NCI-H1417 treated with DMSO at 0.1 percent for 48 hours (cell line): Measurements from ENCODE around the gene GUCA2A.
"Not testable (repeated sequence)": the region's sequence is repeated elsewhere in the genome, so short reads cannot be mapped to it uniquely, and the experiment has no call there.

ENCODE experiments used
- DNase-seq: peaks from one replicate; lab custom pipeline; 2025; lab: John Stamatoyannopoulos, UW

The GUCA2A gene, protein sequence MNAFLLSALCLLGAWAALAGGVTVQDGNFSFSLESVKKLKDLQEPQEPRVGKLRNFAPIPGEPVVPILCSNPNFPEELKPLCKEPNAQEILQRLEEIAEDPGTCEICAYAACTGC

DNA sequence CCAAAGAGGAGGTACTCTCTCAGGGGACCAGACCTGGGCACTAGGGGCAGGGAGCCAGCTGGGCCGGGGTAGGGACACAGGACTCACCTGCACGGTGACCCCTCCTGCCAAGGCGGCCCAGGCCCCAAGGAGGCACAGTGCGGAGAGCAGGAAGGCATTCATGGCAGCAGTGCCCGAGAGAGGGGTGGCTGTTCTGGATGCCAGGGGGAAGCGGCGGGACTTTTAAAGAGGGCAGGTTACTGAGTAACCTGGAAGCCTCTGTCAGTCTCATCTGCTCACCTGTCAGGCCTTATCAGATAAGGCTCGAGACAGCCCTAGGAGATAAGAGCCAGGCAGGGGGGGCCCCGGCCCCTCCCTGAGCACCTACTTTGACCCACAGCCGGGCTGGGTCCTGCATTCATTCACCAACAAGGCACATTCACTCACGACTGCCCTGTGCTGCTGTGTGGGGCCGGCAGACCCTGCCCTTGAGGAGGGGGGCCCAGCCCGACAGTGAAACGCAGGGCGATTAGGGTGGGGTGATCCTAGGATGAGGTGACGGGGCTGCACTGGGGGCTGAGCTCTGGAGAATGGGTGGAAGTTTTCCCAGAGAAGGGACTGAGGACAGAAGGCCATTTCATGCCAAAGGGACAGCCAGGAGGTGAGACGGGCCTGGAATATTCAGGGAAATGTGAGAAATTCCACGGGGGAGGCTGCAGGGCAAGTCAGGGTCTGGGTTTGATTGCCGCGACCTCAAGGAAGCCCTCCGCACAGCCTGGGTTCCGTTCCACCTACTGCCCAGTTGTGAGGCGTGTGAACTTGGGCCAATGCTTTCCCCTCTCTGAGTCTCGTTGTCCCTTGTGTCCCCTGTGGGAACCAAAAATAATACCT, at the start of gene GUCA2A:
Gene GUCA2A, minus strand, starts transcription at position 195 of the 870 bp plus-strand sequence. Its CDS starts 33 bp downstream, at position 162.
- no peak for DNase-seq

DNA sequence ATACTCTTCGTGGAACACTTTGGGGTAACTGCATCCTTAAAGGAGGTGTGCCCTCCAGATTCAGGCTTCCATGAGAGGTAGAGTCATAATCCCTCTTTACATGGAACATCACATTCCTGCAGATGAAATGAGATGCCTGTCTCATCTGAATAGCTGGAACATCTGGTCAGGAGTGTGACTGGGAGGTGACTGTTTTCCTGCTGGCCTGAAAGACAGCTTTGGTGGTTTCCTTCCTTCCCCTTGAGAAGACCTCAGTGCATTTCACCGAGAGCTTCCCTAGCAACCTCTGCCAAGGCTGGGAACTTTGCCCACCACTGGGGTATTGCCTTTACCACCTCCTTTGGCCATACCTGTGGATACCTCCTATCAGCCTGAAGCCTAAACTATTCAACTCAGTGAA, 46.7 kb upstream of the GUCA2A start:
- no peak for DNase-seq

DNA sequence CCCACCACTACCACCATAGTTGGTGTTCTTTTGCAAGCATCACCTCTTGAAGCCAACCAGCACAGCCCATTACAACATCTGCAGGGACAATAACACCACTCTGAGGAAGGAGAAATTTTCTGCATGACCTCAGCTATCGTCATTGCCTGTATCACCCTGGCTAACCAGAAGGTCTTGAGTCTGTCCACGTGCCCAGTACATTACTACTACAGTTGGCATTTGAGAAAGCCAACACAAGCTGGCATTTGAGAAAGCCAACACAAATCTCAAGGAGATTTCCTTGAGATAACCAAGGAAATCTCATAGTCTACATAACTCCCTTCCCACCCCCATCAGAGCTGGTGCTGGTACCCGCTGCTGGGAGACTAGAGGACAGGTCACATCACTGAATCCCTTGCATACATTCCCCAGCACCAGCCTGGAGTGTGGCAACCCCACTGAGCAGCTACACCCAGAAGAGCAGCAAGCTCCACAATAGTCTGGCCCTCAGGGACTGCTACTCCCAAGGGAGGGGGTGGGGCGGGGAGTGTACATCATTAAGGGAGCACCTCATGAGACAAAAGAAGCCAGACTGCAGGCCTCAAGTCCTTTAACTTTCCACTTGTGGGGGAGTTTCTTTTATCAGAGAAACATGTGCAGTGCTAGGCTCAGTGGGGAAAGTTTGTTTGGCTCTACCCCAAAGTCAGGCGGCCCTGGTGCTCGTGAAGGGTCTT, 46.0 kb upstream of the GUCA2A start:
- no peak for DNase-seq

DNA sequence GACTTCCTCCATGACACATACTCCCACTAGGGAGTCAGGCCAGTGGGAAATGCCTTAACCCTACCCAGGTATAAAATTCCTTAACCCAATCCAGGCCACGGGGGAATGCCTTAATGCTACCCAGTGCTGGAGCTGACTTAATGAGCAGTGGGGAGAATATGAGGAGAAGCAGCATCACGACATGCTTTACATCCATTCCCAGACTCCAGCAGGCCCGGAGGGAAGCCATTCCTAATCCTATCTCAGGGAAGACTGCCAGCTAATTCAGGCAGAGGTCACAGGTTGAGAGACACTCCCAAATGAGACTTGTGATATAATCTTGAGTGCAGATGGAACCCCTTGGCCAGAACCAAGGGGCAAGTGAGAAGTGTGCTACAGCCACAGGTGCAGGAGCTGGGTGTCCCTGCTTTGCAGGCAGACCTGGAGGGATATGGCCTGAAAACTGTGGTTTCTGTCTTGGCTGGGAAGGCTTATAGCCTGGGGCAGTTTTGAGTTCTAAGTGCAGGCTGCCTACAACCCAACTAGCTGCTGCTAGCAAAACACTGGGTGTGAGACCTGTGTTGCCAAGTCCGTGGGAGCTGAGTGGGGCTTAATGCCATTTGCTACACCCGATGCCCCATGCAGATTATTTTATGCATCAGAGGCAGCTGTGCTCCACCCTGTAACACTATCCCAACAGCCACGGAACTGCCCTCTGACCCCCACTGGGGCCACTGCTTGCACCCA, 45.1 kb upstream of the GUCA2A start:
- DNase-seq: no peak

DNA sequence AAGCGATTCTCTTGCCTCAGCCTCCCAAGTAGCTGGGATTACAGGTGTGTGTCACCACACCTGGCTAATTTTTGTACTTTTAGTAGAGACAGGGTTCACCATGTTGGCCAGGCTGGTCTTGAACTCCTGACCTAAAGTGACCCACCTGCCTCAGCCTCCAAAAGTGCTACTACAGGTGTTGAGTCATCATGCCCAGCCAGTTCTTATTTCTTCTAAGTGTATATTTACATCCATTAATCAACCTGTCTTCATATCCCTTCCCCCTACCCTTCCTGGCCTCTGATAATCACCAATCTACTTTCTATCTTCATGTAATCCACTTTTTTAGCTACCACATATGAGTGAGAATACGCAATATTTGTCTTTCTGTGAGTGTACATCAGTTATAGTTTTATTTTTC, 42.4 kb upstream of the GUCA2A start:
- DNase-seq: not testable (repeated sequence)

DNA sequence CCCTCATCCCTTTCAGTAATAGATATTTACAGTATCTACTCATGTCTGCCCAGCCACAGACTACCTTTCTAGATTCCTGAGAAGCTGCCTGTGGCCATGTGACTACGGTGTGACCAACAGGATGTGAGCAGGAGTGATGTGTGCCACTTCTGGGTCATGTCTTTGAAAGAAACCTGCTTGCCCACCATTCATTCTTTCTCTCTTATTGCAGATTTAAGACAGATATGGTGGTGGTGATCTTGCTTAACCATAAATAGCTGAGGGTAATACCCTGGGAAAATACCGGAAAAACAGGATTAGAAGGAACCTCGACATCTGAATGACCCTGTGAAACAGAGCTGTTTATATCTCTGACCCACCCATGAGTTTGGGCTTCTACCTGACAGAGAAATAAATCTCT, 41.6 kb upstream of the GUCA2A start:
- no peak for DNase-seq

DNA sequence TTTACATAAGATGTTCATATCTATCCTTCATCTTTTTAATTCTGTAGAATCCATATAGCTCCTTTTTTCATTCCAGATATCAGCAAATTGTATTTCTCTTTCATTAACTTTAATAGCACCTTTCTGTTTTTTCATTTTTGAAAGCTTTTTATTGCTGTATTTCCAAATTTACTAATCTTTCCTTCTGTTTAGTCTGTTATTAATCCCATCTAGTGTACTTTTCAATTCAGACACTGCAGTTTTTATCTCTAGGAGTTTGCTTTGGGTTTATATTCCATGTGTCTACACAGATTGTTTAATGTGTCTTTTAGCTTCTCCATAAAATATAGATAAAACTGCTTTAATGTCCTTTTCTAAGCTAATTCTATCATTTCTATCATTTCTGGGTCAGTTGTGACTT, 37.4 kb upstream of the GUCA2A start:
- no peak for DNase-seq

DNA sequence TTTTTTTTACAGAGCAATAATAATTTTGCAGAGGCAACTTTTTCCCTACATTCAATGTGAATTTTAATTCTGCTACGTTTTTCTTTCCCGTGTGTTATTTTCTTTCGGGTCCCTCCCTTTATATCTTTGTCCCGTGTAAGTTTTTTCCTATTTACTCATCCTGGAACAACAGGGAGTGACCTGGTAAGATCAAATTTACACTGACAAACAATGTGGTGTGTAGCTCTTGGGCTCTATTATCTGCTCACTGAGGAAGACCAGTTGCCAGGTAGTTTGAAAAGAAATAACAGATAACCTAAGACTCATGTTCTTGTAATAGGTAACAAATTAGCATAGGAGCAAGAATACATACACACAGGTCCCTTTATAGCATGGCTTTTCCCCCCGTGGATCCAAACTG, 33.7 kb upstream of the GUCA2A start:
- no peak for DNase-seq

DNA sequence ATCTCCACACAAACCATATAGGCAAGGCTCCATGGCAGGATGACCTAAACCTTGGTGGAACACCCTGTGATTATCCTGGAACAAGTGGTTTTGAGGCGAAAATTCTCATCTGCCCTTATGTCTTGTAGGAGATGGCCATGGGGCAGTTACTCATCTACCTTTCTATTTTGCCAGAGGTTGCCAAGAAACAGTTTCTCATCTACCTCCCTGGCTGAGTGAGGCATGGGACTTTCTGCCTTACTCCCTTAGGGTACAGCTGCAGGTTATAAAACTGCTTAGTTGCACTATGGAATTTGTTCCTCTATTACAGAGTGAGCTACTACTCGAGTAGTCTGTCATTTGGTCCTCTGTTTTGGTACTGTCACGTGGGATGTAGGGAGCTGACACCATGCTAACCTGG, 31.3 kb upstream of the GUCA2A start:
- no peak for DNase-seq

DNA sequence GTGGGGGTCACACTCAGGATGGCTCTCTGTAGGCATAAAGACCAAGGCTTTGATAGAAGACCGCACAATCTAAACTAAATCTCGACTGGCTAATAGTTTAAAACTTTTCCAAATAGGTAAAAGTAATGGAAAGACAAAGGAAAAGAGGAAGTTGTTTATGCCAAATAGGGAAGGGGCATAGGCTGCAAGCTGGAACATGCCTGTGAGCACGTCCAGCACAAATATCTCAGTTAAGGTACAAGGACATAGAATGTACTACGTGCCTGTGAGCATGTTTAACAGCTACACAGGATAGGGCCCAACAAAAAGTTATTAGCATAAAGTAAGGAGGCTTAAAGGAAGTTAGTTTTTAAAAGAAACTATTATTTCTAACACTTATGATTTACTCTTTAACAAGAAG, 27.6 kb upstream of the GUCA2A start:
- DNase-seq: no peak

DNA sequence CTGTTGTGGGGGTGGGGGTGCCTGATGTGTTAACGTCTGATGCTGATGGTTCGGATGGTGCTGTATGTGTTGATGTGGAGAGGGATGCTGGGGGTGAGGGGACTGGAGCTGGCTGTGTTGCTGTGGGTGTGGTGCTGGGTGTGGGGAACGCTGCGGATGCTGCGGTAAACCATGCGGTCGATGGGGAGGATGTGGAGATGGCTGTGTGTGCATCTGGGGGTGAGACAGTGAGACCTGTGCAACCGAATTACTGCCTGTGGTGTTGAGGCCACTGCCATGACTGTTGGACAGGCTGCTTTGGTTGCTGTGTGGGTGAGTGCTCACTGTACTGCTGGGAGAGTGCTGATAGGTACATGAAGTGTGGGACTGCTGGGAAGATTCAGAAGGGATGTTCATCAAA, 26.8 kb upstream of the GUCA2A start:
- no peak for DNase-seq

DNA sequence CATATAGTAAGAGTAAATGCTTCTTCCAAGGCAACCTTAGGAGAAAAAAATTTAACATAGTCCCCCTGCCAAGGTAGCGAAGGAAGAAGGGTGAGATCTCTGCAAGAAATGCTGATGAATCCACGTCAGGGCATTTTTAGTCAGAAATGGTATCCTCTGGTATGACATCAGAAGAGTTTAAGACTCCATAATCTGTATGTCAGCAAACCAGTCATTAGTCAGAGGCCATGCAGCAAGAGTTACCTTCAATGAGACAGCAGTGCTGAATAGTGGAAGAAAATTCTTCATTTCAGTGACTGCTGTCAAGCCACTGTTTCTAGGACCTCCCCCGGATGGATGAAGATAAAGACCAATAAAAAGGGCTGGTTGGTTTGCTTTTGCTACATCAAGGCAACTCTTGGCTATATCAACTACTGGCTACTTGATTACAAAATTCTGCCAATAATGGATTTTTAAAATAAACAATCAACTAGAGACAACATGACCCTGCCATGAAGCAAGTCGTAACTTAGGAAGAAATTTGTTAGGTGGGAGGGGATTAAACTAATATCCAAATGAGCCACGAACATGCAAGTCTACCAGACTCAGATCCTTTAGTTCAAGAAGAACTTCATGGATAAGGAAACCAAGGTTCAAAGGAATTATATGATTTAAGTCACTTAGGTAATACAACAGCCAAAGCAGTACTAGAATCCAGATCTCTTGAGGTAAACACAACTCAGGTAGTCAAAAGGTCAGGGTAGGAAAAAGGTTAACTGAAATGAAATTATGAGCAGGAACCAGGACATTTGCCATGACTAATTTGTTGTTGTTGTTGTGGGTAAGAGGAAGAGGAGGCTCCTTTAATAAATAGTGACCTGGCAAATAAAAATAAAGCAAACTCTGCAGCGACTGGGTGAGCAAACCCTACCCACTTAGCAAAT, 25.6 kb upstream of the GUCA2A start:
- no peak for DNase-seq

DNA sequence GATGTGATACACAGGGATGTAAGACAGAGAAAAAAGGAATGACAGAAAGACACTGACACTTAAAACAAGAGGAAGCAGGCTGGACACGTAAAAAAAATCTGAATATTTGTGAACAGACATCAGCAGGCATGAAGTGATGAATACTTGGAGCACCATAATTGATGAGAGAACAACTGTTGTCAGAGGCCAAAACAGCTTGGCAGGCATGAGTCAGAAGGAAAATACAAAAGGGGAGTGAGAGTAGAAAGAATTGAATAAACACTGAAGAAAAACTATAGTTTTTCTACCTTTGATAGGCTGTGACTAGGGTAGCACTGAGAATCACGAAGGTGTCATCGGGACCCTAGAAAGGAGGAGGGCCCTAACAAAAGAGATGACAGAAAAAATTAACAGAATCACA, 21.6 kb upstream of the GUCA2A start:
- DNase-seq: no peak

DNA sequence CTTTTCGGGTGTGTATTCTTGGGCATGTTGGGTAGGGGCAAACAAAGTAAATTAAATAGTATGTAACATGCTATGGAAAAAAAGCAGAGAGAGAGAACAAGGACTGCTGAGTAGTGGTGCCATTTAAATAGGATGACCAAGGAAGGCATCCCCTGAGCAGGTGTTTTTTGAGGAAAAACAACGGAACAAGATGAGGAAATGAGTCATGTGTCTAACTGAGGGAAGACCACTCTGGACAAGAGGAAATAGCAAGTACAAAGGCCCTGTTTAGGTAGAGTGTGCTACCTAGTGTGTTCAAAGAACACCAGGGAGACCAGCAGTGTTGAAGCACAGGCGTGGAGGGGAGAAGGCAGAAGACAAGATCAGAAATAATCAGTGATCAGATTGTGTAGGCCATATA, 20.1 kb upstream of the GUCA2A start:
- no peak for DNase-seq

DNA sequence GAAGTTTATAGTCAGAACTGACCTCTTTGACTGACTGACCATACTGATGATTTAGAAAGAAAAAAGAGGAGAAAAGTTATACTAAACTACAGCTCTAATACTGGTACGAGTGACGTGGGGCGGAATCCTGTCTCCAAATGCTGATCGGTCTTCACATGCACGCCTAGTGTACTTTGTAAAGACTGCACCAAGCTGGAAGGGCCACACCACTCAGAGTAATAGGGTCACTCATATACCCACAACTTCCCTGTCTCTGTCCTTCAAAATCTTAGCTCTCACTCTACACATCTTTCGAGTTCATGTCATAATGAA, 19.4 kb upstream of the GUCA2A start:
- no peak for DNase-seq

DNA sequence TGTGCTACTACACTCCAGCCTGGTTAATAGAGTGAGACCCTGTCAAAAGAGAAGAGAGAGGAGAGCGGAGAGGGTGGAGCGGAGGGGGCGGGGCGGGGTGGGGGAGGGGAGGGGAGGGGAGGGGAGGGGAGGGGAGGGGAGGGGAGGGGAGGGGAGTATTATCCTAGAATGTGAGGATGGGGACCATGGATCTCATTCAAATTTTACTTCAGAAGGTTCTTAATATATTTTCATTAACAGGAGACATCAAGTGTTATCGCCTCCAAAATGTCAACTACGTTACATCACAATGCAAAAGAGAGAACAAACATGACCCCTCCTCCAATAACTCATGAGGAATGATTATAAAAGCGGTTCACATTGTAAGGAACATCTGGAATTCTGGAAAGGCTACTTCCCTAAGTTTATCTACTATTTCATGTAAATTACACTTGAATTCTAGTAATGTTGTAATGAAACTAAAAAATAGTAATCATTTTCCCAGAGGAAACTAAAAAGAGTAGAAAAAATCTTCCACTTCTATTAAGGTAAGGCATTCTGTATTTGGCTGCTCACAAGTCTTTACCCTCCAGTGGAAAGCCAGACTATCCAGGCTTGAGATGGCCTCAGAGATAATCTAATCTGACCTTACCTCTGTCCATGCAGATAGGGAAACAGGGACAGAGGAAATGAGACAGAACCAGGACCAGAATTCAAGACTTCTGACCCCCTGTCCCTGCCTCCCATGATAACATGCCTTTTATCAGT, 18.8 kb upstream of the GUCA2A start:
- DNase-seq: no peak

DNA sequence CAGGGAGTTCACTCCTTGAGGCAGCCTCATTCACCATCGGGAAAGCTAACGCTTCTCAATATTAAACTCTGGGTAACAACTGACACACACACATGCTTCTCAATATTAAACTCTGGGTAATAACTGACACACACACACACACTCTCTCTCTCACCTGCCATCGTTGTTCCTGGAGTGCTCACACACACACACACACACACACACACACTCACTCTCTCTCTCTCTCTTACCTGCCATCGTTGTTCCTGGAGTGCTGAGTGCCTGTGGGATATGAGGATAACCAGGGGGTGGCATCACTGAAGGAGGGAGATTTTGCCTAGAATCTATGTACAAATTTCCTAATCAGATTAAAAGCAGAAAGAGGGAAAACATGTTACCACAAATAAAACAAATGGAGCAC, 17.1 kb upstream of the GUCA2A start:
- no peak for DNase-seq

DNA sequence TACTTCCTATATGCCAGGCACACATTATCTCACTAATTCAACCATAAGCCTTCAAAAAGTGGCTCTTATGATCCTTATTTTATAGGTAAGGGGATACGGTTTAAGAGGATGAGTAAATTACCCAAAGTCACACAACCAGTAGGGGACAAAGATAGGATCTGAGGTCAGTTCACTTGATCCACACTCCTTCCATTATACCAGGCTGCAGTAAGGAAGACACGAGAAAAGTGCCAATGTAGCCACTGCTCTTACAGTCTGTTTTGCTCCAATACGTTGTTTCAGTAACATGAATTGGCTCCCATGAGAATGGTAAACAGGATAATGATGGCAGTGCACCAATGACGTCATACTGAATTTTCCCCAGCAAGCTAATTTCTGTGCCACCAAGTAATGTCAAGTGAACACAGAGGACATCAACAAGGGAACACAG, 15.4 kb upstream of the GUCA2A start:
- DNase-seq: no peak

DNA sequence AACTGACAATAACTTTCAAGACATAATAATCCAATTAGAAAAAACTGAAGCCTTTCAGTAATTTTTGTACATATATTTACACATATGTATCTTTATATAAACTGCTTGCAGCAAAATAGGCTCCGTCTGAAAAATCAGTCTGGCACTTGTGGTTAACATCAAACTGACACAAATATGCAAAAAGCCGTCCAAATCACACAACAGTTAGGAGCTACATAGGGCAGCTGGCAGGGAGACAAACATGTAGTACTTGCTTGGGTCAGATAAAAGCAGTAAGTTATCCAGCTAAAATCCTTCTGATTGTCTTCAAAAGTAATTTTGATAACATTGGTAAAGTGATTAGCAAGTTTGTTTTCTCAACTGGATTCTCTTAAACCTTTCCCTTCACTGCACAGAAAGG, 14.7 kb upstream of the GUCA2A start:
- no peak for DNase-seq

DNA sequence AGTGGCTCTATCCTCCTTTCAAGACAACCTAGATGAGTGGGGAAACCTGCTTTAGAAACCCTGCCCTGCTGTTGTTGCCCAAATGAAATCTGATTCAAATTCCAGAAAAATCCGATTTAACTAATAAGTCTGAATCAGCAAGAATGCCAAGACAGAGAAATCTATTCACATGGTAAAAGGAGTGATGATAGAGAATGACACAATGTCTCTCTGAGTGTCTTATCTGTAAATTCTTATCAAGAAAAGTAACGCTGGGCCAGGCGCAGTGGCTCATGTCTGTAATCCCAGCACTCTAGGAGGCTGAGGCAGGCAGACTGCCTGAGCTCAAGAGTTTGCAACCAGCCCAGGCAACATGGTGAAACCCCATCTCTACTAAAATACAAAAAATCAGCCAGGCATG, 13.7 kb upstream of the GUCA2A start:
- DNase-seq: no peak

DNA sequence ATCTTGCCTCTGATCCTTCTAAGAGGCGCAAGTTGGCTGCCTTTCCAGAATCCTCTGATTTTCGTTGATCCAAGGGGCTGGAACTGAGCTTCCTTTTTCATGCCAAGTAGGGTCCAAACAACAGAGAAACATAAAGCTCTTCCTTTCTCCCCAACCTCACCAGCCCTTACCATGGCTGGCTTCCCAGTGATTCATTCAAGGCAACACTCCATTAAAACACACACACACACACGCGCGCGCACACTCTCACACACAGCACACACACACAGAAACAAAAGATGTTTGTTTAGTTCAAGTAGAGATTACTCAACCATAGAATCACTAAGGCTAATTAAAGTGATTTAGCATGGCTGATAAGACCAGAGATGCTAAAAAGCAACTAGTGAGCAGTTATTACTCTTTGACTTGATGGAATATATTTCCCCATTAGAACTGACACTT, 13.0 kb upstream of the GUCA2A start:
- DNase-seq: no peak
